GM18517 (cell line): Measurements from ENCODE around the gene NGFR.

Experiments
- ATAC-seq: cut with Tn5 transposase; IDR thresholded peaks from one replicate; pipeline ENCODE4 v1.9.1; 2021; ENCODE audit warnings: mild to moderate bottlenecking, moderate library complexity; ENCODE audit not compliant: unreplicated experiment

Gene NGFR

GRCh38 chr17:49514071-49514721 is 19.1 kb downstream of the NGFR start:
- no peak for ATAC-seq

GRCh38 chr17:49515196-49515770 is 20.2 kb downstream of the NGFR start:
- peak; percentile 93 for ATAC-seq

- ATAC-seq, result no peak
Measured at GRCh38 chr17:49516180-49516579, 21.1 kb downstream of the NGFR start.

GRCh38 chr17:49518346-49519078 is 23.4 kb downstream of the NGFR start:
- no peak for ATAC-seq

GRCh38 chr17:49519781-49520180 is 24.7 kb downstream of the NGFR start:
- ATAC-seq, result no peak

- no peak for ATAC-seq
Measured at GRCh38 chr17:49520386-49521087, 25.4 kb downstream of the NGFR start.

GRCh38 chr17:49521088-49521450 is 26.0 kb downstream of the NGFR start:
- ATAC-seq, result no peak

GRCh38 chr17:49521471-49522356 is 26.6 kb downstream of the NGFR start:
- ATAC-seq, result no peak

- ATAC-seq, result no peak
Measured at GRCh38 chr17:49522357-49522890, 27.3 kb downstream of the NGFR start.

- no peak for ATAC-seq
Measured at GRCh38 chr17:49523196-49523595, 28.1 kb downstream of the NGFR start.

GRCh38 chr17:49523706-49524472 is 28.8 kb downstream of the NGFR start:
- ATAC-seq, result no peak

- ATAC-seq, result no peak
Measured at GRCh38 chr17:49524473-49525359, 29.6 kb downstream of the NGFR start.

GRCh38 chr17:49525831-49526741 is 31.0 kb downstream of the NGFR start:
- ATAC-seq, result no peak

- no peak for ATAC-seq
Measured at GRCh38 chr17:49527927-49528651, 33.0 kb downstream of the NGFR start.

GRCh38 chr17:49528966-49529365 is 33.9 kb downstream of the NGFR start:
- no peak for ATAC-seq

- no peak for ATAC-seq
Measured at GRCh38 chr17:49530118-49530517, 35.0 kb downstream of the NGFR start.

GRCh38 chr17:49543860-49544259 is 48.8 kb downstream of the NGFR start:
- no peak for ATAC-seq
